NCI-H1436 treated with DMSO at 0.1 percent for 48 hours (cell line): ENCODE measurements around the gene PEAR1.

Experiments used
- DNase-seq: peaks from one replicate; lab custom pipeline; 2025; lab: John Stamatoyannopoulos, UW

PEAR1 gene

DNA sequence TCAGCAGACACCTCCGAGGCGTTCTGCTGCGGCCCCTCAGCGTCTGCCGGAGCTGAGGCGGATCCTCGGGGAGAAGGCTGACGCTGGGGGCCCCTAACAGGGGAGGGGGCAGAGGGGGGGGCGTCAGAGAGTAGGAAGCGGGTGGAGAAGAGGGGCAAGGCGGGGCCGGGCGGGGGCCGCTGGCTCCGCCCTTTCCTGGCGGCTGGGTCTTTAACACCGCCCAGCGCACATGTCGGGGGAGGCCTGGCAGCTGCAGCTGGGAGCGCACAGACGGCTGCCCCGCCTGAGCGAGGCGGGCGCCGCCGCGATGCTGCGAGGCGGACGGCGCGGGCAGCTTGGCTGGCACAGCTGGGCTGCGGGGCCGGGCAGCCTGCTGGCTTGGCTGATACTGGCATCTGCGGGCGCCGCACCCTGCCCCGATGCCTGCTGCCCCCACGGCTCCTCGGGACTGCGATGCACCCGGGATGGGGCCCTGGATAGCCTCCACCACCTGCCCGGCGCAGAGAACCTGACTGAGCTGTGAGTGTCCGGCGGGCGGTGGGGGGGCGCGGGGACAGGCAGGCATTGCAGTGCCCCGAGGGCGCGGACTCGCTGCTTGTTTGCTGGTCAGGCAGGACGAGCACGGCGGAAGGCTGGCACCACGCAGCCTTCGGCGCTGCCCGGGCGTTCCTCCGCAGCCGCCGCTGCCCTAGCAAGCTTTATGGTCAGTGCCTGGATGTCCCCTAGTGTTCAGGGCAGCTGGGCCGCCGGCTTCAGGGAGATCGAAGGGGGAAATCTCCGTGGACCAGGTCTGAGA lies 32.7 kb upstream of the PEAR1 start, which contains the start of gene NTRK1:
Gene NTRK1 (plus strand): TSS at position 238 of the 796 bp plus-strand sequence. CDS start 70 bp downstream, at position 308.
- no peak for DNase-seq

DNA sequence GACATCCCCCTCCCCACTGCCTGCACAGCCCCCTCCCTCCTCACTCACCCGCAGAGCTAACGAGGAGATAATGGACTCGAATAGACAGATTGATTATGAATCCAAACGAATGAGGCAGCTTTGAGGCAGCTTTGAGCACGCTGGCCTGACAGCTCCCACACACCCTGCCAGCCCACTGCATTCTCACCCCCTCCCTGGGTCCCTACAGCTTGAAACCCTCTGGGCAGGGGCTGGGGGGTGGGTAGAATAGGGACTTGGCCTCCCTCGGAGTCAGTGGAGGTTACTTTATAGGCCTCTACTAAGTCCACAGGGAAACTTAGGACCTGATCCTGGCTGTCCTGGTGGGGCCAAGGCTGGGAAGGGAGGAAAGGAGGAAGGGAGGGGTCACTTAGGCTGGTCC lies 30.9 kb upstream of the PEAR1 start:
- DNase-seq = no peak

DNA sequence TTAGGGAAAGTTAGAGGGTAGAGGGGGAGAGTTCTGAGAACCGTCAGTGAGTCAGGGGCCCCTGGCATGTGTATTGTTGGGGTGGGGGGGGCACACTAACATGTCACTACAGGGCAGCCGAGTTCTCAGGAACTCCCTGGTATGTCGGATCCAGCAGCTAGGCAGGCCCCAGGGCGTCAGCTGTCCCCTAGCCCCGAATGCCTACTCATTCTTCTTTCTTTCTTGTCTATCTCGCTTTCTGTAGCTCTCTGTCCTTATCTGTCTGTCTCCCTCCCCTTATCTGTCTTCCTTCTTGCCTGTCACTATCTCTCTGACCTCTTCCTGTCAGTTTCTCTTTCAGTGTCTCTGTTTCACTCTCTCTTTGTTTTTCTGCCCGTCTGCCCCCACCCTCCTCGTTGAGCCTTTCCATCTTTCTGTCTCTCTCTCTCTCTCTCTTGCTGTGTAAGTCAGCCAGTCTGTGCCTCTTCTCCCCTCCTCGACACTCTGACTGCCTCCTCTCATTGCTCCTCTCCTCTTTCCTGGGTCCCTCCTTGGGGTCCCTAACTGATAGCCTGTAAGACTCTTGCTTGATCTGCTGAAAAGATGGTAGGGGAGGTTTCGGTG lies 30.4 kb upstream of the PEAR1 start:
- DNase-seq = no peak

DNA sequence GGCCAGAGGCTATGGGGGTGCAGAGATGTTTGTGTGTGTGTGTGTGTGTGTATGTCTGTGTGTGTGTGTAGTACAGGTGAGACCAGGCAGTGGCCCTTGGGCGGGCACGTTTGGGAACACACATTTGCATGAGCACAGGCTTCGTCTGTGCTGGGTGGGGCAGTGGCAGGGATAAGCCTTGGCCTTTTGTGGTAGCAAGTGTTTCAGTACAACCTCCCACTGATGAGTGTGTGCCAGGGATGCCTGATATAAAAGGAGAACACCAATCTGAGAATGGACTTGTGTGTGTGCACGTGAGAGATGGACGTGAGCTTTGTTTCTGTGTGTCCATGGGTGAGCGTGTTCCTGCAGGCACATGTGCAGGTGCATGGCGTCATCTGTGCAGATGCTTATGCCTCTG lies 29.9 kb upstream of the PEAR1 start:
- no peak for DNase-seq

DNA sequence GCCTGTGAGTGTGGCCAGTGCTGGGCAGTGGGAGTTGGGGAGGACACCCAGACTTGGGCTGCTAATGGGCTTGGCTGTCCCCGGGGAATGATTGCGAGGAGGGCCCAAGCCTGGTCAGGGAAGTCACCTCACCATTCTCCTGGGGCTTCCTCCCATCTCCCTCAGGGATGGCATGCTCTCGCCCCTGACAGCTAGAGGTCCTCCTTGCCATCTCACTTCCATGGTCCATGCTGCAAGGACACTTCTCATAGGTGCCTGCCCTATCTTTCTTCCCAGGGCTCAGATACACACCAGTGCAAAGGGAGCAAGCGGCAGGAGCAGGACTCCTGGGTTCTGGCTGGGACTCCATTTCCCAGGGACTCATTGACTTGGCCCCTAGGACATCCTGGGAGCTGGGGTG lies 28.7 kb upstream of the PEAR1 start:
- no peak for DNase-seq

DNA sequence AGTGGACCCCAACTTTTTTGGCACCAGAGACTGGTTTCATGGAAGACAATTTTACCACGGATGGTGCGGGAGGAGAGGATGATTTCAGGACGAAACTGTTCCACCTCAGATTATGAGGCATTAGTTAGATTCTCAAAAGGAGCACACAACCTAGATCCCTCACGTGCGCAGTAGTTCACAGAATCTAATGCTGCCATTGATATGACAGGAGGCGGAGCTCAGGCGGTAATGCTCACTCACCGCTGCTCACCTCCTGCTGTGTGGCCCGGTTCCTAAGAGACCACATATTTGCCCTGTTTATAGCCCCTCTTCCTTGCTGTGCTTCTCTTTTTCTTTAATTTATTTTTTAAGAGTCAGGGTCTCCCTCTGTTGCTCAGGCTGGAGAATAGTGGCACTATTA lies 28.3 kb upstream of the PEAR1 start:
- no peak for DNase-seq

DNA sequence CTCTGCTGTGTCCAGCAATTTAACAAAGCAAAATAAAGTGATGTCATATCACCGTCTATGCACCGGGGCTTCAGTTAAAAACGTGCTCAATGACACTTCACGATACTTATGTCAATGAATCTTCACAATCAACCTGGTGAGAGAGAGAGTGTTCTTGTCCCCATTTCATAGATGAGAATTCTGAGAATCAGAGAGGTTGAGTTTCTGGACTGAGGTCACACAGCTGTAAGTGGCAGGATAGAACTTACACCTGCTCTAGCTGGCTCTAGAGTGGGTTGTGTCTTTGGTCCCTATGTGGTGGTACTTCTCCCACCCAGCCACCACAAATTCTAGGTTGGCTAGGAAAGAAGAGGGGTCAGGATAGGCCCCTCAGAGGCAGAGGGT lies 27.7 kb upstream of the PEAR1 start:
- no peak for DNase-seq

DNA sequence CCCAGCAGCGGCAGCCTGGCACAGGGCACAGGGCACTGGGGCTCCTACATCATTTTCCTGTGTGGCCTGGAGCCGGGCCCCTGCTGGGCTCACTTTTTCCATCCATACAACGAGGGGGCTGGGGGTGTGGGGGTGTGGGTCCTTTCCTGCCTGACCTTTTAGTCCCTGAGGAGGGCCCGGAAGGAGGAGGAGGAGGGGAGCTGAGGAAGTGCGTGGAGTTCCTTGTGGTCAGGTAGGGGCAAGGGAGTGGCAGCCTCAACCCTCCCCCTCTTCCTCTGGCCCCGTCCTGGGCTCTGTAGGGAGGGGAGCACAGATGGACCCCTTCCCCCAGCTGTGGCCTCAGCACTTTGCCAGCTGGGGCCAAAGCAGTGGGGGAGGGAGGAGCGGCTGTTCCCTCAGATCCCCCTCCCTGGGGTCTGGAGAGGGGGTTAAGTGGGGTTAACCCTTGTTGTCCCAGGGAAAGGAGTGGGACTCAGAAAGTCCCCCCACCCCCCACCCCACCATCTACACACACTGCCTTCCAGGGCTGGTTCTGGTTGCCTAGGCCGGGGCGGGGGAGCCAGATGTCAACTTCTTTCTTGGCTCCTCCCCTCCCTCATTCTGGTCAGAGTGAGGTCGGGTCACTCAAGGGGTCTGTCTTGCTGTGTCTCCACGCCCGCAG lies 27.1 kb upstream of the PEAR1 start:
- DNase-seq = no peak

DNA sequence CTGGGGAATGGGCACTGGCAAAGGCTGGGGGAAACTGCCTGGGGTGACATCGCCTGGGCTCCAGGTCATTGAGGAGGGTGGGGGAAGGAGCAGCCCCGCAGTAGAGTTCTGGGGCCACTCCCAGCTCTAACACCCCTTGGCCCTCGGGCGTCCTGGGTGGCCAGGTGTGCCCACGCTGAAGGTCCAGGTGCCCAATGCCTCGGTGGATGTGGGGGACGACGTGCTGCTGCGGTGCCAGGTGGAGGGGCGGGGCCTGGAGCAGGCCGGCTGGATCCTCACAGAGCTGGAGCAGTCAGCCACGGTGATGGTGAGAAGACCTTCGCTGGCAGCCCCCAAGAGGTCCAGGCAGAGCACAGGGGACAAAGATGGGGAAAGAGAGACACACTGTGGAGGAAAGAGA lies 25.2 kb upstream of the PEAR1 start:
- DNase-seq = no peak

DNA sequence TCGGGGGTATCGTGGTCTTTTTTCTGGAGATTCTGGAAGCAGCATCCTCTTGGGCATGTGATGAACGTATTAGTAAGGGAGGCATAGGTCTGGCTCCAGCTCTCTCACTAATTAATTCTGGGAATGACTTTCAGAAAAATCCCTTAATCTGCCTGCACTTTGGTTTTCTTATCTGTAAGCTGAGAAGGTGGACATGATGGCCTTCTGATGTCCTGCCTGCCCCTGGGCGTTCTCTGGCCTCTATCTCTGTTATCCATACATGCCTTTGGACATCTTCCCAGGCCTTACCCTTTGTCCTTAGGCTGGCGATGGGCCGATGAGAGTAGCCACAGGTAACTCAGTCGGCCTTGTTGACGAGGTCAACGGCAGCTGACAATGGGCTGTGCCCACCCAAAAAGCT lies 24.1 kb upstream of the PEAR1 start:
- no peak for DNase-seq

DNA sequence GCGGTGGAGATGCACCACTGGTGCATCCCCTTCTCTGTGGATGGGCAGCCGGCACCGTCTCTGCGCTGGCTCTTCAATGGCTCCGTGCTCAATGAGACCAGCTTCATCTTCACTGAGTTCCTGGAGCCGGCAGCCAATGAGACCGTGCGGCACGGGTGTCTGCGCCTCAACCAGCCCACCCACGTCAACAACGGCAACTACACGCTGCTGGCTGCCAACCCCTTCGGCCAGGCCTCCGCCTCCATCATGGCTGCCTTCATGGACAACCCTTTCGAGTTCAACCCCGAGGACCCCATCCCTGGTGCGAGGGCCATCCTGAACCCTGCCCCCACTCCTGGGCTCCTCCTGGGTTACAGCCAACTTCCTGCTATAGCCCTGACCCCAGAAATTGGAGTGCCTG lies 19.9 kb upstream of the PEAR1 start:
- no peak for DNase-seq

DNA sequence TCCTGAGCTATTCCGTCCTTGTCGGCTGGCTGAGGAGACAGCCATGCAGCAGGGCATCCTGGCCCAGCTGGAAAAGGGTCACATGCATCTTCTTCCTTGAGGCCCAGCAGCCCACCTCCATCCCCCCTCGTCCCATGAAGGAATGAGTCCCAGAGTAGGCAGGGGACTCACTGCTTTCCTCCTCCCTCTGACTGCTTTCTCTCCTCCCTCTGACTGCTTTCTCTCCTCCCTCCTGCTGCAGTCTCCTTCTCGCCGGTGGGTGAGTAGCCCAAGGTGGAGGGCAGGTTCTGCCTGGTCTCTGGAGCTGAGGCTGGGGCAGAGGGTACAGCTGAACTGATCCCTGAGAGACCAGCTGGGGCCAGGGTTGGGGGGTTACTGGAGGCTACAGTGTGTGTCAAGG lies 19.4 kb upstream of the PEAR1 start:
- no peak for DNase-seq

DNA sequence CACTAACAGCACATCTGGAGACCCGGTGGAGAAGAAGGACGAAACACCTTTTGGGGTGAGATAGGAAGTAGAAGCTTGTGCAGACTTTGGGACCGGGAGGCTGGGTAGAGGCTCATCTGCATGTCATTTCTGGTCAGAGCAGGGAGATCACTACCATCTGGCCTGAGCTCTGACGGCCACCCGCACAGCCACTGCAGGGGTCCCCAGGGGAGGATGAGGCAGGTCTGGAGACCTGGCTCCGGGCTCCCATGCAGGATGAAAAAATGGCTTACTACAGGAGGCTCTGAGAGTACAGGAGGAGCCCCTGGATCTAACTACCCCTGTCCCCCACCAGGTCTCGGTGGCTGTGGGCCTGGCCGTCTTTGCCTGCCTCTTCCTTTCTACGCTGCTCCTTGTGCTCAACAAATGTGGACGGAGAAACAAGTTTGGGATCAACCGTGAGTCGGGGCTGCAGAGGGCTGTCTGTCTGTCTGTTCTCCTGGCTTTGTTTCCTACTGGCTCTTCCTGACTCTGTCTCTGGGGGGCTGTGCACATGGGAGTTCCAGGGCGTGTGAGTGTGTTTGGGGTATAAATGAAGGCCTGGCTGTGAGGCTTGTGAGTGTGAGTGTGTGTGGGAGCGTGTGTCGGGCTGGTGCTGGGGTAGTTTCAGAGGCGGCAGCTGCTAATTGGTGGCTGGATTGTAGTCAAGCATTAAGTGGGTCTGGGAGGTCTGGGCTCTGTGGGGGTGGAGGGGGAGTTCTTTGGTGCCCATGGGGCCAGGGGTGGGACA lies 18.8 kb upstream of the PEAR1 start:
- DNase-seq = no peak

DNA sequence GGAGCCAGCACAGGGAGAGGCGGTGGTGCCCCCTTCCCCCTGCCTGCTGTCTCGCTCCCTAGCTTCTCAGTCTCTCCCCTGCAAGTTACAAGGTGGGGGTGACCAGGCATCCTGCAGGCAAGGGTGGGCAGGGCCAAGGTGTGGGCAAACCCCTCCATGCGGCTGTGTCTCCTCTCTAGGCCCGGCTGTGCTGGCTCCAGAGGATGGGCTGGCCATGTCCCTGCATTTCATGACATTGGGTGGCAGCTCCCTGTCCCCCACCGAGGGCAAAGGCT lies 18.2 kb upstream of the PEAR1 start:
- no peak for DNase-seq

DNA sequence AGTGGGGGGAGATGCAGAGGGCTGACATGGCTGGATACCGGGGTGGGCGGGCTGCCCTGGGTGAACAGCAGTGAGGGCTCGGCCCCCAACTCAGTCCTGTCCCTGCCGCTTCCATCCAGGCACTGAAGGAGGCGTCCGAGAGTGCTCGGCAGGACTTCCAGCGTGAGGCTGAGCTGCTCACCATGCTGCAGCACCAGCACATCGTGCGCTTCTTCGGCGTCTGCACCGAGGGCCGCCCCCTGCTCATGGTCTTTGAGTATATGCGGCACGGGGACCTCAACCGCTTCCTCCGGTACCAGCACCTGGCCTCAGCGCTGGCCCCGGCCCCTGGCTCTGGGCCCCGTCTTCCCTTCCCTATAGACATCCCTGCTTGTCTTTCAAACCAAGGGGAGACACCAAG lies 17.2 kb upstream of the PEAR1 start:
- no peak for DNase-seq

DNA sequence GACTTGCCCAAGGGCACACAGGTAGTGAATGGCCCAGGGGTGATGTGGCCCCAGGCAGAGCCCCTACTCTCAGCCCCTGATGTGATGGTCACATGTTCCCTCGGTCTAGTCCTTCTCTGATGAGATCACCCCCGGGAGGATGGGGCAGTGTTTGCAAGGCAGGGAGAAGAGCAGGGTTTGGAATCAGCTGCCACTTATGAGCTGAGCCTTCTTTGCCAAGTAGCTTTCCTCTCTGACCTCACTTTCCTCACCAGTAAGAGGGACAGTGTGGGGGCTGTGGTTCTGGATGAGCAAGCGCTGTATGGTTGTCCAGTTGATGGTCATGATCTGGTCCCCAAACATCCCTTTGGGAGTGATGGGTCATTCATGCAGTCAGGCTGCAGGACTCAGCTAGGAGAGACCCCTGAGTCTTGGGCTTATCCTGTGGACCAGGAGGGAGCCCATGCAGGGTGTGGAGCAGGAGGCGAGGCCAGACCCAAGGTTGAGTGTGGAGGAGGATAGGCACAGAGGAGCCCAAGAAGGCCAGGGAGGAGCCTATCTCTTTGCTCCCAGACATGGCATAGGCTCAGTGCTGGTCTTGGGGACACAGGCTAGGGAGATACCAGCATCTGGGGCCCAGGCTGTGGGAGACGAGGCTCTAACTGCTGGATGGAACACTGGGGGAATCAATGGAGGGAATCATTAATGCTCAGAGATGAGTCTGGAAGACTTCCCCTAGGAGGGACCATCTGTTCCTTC lies 15.9 kb upstream of the PEAR1 start:
- no peak for DNase-seq

DNA sequence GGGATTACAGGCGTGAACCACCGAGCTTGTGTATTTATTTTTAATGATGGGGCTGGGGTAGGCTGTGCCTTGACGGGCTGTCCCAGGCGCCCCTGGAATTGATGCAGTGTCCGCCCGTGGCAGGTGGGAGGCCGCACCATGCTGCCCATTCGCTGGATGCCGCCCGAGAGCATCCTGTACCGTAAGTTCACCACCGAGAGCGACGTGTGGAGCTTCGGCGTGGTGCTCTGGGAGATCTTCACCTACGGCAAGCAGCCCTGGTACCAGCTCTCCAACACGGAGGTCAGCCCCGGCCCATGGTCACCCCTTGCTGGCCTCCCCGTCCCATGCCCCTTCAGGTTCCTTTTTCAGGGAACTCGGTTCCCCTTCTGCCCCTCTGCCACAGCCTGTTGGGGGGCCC lies 13.6 kb upstream of the PEAR1 start:
- no peak for DNase-seq

DNA sequence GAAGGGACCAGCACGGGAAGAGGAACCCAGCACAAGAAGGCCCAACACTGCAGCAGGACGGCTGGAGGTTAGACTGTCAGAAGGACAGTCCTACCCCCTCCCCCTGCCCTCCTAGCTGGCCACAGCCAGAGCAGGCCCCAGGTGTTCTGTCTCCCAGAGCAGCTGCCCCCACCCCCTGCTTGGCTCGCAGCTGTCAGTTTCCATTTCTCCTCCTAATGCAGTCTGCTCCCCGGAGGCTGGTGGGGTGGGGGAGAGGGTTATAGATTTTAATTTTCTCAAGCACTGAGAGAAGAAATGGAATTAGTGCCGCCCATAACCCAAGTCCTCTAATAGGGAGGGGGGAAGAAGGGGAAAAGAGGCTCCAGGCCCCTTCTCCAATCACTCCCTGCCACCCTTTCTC lies 13.0 kb upstream of the PEAR1 start:
- DNase-seq = no peak

DNA sequence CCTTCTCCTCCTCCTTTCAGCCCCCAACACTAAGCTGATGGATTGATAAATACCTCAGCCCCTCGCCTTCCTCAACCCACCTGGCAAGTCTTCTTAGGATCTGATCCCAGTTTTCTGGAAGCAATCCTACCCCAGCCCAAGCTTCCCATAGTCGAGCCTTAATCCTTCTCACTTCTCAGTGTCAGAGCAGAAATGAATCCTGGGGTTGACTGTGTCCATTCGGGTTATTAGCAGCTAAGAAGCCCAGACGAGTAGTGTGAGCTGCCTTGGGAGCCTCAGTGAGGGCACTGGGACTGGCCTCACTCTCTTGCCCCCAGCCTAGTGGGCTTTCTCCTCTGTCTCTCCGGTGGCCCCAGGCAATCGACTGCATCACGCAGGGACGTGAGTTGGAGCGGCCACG lies 12.4 kb upstream of the PEAR1 start:
- no peak for DNase-seq

DNA sequence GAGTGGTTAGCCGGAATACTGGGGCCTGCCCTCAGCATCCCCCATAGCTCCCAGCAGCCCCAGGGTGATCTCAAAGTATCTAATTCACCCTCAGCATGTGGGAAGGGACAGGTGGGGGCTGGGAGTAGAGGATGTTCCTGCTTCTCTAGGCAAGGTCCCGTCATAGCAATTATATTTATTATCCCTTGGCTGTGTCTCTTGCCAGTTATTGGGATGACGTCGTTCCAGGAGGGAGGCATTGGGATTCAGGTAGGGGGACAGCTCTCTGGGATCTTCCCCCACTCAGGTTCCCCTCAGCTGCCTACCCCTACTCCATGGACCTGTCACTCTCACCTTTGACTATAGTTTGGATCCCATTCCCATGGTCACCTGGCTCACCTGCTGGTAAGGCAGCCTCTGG lies 11.9 kb upstream of the PEAR1 start:
- no peak for DNase-seq

DNA sequence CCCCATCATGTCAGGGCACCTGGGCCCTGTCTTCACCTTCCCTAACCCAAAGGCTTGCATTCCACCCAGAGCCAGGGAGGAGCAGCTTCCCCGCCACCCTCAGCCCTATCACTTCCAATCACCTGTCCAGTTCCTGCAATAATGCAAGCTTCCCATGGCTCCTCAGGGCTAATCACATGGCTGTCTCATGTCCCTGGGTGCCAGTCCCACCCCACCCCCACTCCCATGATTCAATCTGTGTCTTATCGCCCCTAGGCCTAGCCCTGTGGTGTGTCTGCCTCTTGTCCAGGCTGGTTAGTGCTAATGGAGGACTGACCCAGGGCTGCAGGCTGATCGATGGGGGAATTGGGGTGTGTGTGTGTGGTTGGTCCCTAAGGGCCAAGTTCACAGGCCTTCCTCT lies 11.0 kb upstream of the PEAR1 start:
- no peak for DNase-seq

DNA sequence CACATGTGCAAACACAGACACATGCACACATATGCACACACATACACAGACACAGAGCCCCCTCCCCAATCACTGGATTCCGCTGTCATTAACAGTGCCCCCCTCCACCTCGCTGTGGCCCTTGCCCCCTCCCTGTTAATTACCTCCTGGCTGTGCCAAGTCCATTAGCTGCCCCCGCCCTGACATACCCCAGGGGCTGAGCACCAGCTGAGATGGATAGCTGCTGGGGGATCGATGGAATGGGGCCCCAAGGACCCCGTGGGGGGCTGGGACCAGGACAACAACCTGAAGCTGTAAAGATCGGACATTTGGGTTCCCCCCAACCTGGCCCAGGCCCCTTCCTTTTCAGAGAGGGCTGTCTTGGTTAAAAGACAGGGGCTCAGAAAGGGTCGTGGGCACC lies 9.6 kb upstream of the PEAR1 start:
- no peak for DNase-seq
